ENCODE measurements around the gene NFIA.

Gene NFIA

GRCh38 chr1:61160526-61160925 lies 78.2 kb downstream of the NFIA start:
- no peak for DNase-seq

GRCh38 chr1:61162520-61163258 lies 80.3 kb downstream of the NFIA start:
- no peak for DNase-seq

DNA sequence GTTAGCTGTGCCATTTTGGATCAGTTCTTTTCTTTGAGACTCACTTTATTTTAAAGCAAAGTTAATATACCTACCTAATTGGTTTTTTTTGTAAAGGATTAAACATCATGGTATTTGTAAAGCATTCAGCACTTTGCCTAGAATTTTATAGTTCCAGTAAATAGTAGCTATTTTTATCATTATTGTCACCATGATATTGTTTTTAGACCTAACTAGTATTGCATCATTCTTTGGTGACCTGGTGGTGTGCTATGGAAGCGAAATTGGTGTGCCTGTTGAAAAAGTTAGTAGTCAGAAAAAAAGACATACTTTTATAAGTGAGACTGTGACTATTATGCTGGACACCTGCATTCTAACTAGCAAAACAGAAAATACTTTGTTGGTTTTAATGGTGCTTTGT lies 81.0 kb downstream of the NFIA start:
- DNase-seq: no peak

DNA sequence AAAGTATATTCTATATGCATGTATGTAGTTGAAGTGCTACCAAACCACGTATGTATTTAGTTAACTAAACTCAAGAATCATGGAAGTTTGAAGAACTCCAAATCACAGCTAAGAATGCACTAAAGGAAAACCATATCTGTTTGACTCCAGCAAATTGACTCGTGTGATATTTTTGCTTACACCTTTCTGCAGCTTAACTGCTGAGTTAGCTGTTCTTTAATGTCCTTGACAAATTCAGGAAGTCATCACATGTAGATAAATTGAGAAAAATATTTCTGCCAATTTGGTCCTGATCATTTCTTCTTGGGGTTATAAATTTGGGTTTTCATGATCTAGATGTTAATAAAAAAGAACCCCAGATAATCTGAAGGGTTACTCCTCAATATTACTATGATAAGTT lies 83.0 kb downstream of the NFIA start:
- no peak for DNase-seq

- DNase-seq: no peak
Measured at GRCh38 chr1:61167309-61167708, 84.9 kb downstream of the NFIA start.

DNA sequence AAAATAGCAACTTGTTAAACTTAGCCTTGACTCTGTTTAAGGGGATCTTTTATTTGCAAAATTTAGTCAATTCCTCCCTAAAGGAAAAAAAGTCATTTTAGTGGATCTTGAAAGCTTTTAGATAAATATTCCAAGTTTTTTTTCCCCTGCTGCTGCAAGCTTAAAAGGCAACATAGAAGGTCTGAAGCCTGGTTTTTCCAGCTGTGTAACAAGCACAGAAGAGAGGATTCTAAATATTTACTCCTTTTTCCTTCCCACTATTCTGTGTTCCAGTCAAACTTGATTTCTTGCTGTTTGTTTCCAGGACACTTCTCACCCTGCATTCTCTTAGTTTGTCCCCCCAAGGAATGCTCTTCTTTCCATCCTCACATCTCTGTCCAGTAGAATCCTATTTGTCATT lies 86.7 kb downstream of the NFIA start:
- DNase-seq: no peak

DNA sequence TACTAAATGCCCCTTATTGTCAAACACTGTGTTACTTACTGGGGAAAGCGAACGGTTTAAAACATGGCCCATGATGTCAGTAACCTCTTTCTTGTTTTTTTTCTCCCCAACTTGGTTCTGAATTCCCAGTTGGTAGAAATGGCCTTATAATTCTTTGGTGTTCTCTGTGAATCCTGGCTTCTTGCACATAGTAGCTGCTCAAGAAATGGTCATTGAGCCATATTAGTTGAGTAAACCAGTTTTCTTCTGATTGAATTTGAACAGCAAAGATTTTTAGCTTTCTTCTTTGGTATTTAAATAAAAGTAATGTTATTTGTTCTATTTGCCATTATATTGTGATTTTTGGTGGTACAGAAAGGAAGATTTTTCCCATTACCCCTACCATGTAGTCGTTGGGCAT lies 87.3 kb downstream of the NFIA start:
- no peak for DNase-seq

DNA sequence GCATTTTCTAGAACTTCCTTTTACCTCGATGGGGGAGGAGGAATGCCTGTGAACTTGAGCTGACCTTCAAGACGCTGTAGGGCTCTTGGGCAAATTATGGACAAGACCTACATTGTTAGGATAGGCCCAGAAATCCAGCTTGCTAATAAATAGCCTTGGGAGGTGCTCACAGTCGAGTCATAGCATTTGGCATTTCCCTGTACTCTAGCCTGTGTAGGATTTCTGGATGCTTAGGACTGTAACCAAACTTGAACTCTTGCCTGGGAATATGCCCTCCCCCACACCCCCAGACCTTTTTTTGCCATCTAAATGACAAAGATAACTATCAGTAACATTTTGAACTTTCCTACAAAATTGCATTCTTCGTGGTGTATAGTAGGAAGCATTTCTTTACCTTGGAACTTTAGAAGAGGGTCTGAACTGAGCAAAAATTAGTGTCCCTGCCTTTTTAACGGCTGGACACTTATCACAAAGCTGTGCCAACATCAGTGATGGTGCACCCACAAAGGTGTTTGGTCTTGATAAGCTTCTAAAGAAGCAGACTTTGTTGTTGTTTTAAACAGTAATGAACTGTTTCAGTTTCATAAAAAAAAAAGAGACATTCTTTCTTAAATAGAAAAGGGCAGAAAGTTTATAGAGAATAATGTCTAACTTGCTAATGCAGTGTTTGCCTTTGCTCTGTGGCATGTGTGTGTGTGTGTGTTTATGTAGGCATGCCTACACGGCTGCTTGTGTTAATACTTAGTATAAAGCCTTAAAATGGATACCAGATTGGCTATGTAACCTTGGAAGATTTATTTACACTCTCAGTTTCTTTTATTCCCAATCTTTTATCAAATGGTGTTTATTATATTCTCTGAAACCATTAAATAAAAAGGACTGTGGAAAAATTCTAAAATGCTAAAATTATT lies 88.2 kb downstream of the NFIA start:
- DNase-seq: no peak

DNA sequence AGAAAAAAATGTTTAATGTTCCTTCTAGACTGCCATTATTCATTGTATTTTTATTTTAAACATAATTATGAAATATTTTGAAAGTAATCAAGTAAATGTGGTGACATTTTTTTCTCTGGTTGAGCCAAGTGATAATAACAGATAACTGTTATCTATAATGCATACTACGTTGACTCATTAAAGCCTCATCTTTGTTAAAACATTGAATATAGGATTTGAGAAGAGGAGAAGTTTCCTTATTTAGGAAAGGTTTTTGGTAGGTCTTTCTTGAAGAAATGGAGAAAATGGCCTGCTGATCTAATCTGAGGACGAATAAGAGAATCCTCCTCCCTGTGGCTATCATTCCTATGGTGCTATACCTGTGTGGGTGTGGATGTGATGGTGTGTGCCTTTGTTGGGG lies 89.0 kb downstream of the NFIA start:
- no peak for DNase-seq

DNA sequence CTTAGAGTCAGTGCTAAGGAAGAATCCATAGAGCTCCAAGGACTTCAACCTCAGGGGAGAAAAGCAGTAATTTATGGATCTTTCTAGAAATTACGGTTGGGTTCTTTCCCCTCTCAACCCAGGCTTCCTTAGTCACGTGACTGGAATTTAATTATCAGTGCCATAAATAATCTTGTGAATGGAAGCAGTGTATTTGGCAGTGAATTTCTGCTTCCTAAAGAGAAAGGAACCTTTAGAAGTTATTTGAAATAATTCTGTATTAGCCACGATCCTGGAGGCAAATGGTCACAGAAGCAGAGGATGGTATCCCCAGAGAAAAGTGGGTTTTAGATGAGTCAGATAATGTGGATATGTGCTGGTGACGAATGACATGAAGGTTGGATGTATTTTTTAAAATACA lies 89.6 kb downstream of the NFIA start:
- DNase-seq: no peak

GRCh38 chr1:61173118-61173517 lies 90.8 kb downstream of the NFIA start:
- DNase-seq: no peak

- no peak for DNase-seq
Measured at GRCh38 chr1:61174060-61174795, 91.9 kb downstream of the NFIA start.

DNA sequence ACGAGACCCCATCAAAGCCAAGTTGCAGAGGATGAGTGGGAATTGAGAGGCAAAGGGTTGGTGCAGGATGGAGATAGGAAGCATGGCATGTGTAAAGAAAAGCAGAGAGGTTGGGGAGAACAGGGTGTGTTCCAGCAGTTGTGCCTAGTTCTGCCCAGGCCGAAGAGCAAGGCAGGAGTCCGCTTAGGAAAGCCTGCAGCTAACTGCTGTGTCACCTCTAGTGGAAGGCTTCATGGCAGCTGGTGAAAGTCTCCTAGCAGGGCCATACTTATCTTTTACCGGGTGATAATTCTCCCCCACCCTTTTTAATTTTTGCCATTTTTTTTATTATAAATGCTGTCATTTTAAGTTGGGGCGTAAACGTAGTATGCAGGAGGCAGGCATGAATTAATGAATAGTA lies 93.6 kb downstream of the NFIA start:
- no peak for DNase-seq

DNA sequence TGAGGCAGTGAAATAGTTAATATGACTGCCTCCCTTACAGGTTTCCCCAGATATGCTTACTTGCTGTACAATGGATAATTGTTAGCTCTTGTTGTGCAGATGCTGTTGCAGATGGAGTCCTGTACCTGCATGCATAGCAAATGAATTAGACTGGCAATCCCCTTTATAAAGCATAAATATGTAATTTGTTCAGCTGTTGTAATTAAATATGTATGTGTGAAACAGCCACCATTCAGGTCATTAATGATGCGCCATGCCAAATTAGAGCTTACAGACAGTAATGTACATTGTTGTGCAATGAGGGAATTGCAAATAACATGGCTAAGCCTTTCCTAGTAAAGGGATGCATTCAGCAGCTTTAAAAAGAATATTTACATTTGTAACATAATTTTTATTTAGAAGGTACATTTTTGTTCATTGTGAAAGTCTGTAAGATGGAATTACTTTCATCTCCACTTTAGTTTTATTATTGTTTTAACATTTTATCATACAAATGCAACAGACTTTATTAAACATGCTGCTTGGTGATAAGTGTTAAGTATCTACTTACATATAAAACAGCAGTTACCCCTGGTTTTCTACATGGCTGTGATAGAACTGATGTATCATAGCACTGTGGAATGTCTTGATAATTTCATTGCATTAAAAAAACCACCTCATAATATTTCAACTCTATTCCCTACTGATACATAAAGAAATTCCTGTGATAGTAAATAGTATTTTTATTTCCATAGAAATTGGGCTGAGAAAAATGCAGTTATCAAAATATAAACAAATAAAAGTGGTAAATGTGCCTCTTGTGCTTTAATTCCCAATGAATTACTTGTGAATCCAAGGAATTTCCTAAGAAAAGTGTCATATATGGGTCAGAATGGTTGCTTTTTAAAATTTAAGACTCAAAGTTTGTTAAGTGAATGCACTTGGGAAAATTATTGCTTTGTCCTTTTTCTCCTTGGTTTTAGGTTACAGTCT lies 99.0 kb downstream of the NFIA start:
- DNase-seq: no peak

DNA sequence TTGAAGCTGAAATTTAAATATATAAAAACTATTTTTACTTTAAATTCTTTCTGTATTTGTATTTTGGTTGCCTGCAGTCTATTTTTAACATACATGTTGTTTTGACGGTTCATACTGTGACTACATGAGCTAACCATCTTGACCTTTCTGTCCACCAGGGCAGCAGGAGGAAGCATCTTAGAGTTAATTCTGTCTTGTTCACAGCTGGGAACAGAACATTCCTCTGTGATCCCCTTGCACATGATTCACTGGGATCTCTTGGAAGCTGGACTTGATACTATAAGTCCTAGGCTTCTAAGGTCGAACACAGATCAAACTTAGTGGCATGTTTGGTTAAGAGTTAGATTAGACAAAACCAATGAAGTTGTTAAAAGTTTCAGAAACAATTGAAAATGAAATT lies 99.7 kb downstream of the NFIA start:
- DNase-seq: no peak

- no peak for DNase-seq
Measured at GRCh38 chr1:61182480-61182879, 100.1 kb downstream of the NFIA start.

DNA sequence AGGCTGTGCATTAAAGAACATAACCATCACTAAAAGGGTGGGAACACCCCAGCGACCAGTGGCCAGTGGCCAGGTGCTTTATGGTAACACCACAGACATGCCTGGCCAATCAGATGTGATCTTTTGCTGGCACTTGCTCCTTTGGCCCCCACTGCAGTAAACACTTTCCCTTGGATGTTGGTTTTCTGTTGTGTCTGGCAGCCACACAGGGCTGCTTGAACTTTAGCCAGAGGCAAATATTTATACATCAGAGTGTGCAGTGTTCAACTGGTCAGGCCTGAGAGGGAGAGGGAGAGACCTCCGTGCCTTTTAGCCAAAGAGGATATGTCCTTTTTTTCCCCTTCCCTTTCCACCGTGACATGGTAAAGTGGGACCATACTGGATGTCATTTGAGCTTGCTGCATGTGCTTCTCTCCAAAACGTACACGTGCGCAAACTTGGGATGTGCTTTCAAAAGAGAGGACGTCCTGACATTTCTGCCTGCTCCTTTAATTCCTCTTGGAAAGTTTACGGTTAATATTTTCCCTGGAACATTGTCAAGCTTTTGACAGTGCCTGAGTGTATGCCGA lies 101.2 kb downstream of the NFIA start:
- no peak for DNase-seq

GRCh38 chr1:61184040-61184713 lies 101.8 kb downstream of the NFIA start:
- no peak for DNase-seq

GRCh38 chr1:61184714-61185106 lies 102.3 kb downstream of the NFIA start:
- DNase-seq: no peak

DNA sequence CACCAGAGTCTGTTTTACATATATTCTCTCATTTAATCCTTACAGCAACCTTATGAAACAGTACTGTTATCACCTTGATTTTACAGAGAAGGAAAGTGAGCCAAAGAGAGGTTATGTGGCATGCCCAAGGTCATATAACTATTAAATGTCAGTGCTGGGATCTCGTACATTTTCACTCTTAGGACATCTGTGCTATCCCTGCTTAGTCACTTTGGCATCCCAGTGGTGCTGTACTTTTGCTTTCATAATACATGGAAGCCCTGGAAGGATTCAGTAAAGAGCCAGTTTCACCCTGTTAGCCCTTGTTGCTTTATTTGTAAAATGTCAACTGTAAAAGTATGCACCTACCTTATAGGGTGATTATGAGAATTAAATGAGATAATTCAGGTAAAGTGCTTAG lies 104.4 kb downstream of the NFIA start:
- DNase-seq: no peak

DNA sequence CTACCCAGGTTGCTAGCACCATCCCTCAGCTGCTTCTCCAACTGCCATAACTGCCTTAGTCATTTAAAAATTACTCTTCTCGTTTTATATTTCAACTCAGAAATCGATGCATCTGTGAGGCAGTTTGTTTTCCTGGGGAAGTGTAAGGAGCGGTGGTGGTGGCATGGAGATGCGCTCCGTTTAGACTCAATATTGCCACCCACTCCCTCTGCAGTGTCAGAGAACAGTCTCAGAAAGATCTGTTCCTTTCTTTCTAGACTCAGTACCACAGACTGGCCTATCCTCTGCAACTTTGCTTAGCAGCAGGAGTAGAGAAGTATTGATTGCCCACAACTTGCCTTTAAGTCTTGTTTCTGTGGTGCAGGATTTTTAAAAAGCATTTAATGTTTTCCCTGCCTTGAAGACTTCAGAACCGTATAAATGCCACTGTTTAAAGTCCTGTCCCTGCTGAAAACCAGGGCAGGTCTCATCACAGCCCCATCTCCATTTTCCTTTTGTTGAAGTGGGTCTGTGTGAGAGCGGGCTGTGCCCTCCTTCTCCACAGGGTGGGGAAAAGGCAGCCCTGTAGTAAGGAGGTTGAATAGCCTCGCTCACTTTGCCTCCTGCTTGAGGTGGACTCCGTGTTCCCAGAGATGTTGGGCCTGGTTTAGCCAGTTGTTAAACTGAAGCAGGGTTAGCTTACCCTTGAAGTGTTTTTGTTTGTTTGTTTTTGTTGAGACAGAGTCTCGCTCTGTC lies 105.2 kb downstream of the NFIA start:
- DNase-seq: no peak

All from CD4-positive, alpha-beta T cell treated with Interleukin-15 for 1 hour (primary cell).